K562 (cell line): ENCODE measurements around the gene ZNF48. TPM values are rescaled to one million over a fixed set of nuclear protein-coding genes. Genes with fewer than 3 reads are reported as not detected.

Experiments used
- CBX5 ChIP-seq: IDR thresholded peaks from 2 replicates; pipeline ENCODE4 v1.6.1; 2014; ENCODE audit warnings: low read depth, borderline replicate concordance
- DPF2 ChIP-seq: fragments of 450-650 bp; IDR thresholded peaks from 2 replicates; pipeline ENCODE4 v1.6.1; 2016
- E4F1 ChIP-seq: fragments of 250-450 bp; sonication (Bioruptor Pico); IDR thresholded peaks from 2 replicates; pipeline ENCODE4 v1.5.0; 2021; ENCODE audit warnings: mild to moderate bottlenecking, borderline replicate concordance
- FOSL1 ChIP-seq: fragments of 200-800 bp; sonication (Bioruptor generic); conservative IDR thresholded peaks from 2 replicates; pipeline ENCODE4 v1.6.1; 2016; ENCODE audit warnings: missing genetic modification characterization, missing compliant biosample characterization
- IRF2 ChIP-seq: sonication (generic); formaldehyde crosslinking; IDR thresholded peaks from 2 replicates; pipeline ENCODE4 v1.8.1; 2022; ENCODE audit warnings: mild to moderate bottlenecking, missing genetic modification reagents
- MAFG ChIP-seq: fragments of 450-650 bp; conservative IDR thresholded peaks from 2 replicates; pipeline ENCODE4 v1.6.1; 2016; ENCODE audit warnings: missing genetic modification characterization, missing compliant biosample characterization
- MYC ChIP-seq, 2 experiments: fragments of 250-450 bp in 1 of 2; sonication (Bioruptor Pico) in 1 of 2; IDR thresholded peaks; 2 replicates each; pipeline versions ENCODE4 v1.5.1 to v1.6.1; 2012 to 2021; ENCODE audit warnings: low read depth in 2 of 2, borderline replicate concordance in 1 of 2, improper control_type of control experiment in 1 of 2, low read length in 1 of 2, mild to moderate bottlenecking in 1 of 2, moderate library complexity in 1 of 2
- PYGO2 ChIP-seq: fragments of 450-650 bp; IDR thresholded peaks from 2 replicates; pipeline ENCODE4 v1.6.1; 2016; ENCODE audit warnings: mild to moderate bottlenecking, missing genetic modification characterization, moderate library complexity, missing compliant biosample characterization
- SMAD1 ChIP-seq: fragments of 150-350 bp; IDR thresholded peaks from 2 replicates; pipeline ENCODE4 v1.6.1; 2014; ENCODE audit warnings: low read length, low read depth; ENCODE audit not compliant: partially characterized antibody
- TAL1 ChIP-seq: fragments of 450-650 bp; IDR thresholded peaks from 2 replicates; pipeline ENCODE4 v1.6.1; 2016; ENCODE audit warnings: mild to moderate bottlenecking
- ZFP36 ChIP-seq: fragments of 150-350 bp; IDR thresholded peaks from 2 replicates; pipeline ENCODE4 v1.6.1; 2018; ENCODE audit warnings: low read length, low read depth; ENCODE audit not compliant: partially characterized antibody
- ZNF778 ChIP-seq: fragments of 450-650 bp; formaldehyde crosslinking; IDR thresholded peaks from 2 replicates; pipeline ENCODE4 v1.4.0; 2020; ENCODE audit warnings: mild to moderate bottlenecking, moderate library complexity
- polyA plus RNA-seq, 8 experiments: library from polyadenylated mRNA; depleted of rRNA in 4 of 8; stranded (reverse) in 5 of 8; unstranded in 3 of 8; fragments of >200 nt; fragmentation: Nextera tagmentation in 2 of 8; fragmentation: Illumina TruSeq in 1 of 8; extraction: Ambion mirVana in 2 of 8; extraction: Trizol in 1 of 8; gene quantifications; 2 replicates each; pipeline versions ENCODE4 v1.2.1 to v1.2.3, GENCODE V29; 2011 to 2014; ENCODE audit warnings: inconsistent platforms in 1 of 8, missing spikeins in 1 of 8
- total RNA-seq, 7 experiments: library from RNA; depleted of rRNA in 6 of 7; stranded (reverse); fragments of >200 nt in 6 of 7; fragmentation: Illumina TruSeq in 2 of 7; extraction: Trizol in 2 of 7; gene quantifications; 2 replicates each; pipeline versions ENCODE4 v1.2.1 to v1.2.3, GENCODE V29; 2011 to 2021; ENCODE audit warnings: low replicate concordance in 1 of 7
- TF ChIP-seq, protein P1 (sequence below): sonication (generic); formaldehyde crosslinking; IDR thresholded peaks from 2 replicates; pipeline ENCODE4 v1.8.0; 2023; ENCODE audit warnings: missing genetic modification reagents, mild to moderate bottlenecking, borderline replicate concordance
- TF ChIP-seq, protein P2 (sequence below): fragments of 250-450 bp; sonication (Bioruptor Pico); IDR thresholded peaks from 2 replicates; pipeline ENCODE4 v1.4.0; 2020

The ZNF48 gene
- total and polyA plus RNA-seq, 9 of the 15 experiments (the other 6 are each of a cell fraction or from before 2014, with no cell fraction given): 0.38 to 11.6 (median 4.7) TPM

GRCh38 chr16:30430428-30430970 lies 35.3 kb downstream of the ZNF48 start (continued):
- TF ChIP-seq, protein P1, sequence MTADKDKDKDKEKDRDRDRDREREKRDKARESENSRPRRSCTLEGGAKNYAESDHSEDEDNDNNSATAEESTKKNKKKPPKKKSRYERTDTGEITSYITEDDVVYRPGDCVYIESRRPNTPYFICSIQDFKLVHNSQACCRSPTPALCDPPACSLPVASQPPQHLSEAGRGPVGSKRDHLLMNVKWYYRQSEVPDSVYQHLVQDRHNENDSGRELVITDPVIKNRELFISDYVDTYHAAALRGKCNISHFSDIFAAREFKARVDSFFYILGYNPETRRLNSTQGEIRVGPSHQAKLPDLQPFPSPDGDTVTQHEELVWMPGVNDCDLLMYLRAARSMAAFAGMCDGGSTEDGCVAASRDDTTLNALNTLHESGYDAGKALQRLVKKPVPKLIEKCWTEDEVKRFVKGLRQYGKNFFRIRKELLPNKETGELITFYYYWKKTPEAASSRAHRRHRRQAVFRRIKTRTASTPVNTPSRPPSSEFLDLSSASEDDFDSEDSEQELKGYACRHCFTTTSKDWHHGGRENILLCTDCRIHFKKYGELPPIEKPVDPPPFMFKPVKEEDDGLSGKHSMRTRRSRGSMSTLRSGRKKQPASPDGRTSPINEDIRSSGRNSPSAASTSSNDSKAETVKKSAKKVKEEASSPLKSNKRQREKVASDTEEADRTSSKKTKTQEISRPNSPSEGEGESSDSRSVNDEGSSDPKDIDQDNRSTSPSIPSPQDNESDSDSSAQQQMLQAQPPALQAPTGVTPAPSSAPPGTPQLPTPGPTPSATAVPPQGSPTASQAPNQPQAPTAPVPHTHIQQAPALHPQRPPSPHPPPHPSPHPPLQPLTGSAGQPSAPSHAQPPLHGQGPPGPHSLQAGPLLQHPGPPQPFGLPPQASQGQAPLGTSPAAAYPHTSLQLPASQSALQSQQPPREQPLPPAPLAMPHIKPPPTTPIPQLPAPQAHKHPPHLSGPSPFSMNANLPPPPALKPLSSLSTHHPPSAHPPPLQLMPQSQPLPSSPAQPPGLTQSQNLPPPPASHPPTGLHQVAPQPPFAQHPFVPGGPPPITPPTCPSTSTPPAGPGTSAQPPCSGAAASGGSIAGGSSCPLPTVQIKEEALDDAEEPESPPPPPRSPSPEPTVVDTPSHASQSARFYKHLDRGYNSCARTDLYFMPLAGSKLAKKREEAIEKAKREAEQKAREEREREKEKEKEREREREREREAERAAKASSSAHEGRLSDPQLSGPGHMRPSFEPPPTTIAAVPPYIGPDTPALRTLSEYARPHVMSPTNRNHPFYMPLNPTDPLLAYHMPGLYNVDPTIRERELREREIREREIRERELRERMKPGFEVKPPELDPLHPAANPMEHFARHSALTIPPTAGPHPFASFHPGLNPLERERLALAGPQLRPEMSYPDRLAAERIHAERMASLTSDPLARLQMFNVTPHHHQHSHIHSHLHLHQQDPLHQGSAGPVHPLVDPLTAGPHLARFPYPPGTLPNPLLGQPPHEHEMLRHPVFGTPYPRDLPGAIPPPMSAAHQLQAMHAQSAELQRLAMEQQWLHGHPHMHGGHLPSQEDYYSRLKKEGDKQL: no peak
- TF ChIP-seq PYGO2: no peak
- no peak for TF ChIP-seq MAFG (tag)
- no peak for TF ChIP-seq ZNF778 (CRISPR knock-in tag)
- TF ChIP-seq E4F1 (CRISPR knock-in tag): no peak
- TF ChIP-seq IRF2 (CRISPR knock-in tag): no peak
- 0 out of 2 replicates have a peak, but pooled peaks have one; percentile 34 for TF ChIP-seq DPF2
- TF ChIP-seq, protein P2, sequence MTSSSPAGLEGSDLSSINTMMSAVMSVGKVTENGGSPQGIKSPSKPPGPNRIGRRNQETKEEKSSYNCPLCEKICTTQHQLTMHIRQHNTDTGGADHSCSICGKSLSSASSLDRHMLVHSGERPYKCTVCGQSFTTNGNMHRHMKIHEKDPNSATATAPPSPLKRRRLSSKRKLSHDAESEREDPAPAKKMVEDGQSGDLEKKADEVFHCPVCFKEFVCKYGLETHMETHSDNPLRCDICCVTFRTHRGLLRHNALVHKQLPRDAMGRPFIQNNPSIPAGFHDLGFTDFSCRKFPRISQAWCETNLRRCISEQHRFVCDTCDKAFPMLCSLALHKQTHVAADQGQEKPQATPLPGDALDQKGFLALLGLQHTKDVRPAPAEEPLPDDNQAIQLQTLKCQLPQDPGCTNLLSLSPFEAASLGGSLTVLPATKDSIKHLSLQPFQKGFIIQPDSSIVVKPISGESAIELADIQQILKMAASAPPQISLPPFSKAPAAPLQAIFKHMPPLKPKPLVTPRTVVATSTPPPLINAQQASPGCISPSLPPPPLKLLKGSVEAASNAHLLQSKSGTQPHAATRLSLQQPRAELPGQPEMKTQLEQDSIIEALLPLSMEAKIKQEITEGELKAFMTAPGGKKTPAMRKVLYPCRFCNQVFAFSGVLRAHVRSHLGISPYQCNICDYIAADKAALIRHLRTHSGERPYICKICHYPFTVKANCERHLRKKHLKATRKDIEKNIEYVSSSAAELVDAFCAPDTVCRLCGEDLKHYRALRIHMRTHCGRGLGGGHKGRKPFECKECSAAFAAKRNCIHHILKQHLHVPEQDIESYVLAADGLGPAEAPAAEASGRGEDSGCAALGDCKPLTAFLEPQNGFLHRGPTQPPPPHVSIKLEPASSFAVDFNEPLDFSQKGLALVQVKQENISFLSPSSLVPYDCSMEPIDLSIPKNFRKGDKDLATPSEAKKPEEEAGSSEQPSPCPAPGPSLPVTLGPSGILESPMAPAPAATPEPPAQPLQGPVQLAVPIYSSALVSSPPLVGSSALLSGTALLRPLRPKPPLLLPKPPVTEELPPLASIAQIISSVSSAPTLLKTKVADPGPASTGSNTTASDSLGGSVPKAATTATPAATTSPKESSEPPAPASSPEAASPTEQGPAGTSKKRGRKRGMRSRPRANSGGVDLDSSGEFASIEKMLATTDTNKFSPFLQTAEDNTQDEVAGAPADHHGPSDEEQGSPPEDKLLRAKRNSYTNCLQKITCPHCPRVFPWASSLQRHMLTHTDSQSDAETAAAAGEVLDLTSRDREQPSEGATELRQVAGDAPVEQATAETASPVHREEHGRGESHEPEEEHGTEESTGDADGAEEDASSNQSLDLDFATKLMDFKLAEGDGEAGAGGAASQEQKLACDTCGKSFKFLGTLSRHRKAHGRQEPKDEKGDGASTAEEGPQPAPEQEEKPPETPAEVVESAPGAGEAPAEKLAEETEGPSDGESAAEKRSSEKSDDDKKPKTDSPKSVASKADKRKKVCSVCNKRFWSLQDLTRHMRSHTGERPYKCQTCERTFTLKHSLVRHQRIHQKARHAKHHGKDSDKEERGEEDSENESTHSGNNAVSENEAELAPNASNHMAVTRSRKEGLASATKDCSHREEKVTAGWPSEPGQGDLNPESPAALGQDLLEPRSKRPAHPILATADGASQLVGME (CRISPR knock-in tag): no peak
- TF ChIP-seq SMAD1: no peak
- TF ChIP-seq TAL1: no peak
- no peak for TF ChIP-seq CBX5
- TF ChIP-seq ZFP36: no peak
- no peak for TF ChIP-seq FOSL1 (tag)
- TF ChIP-seq MYC (IDR thresholded peaks at IDR 0.05; ENCODE audit: low read depth, low read length): peak; percentile 93; the same call in 1 of the 2 replicates
- peak; percentile 88 for TF ChIP-seq MYC (CRISPR knock-in tag; IDR thresholded peaks at IDR 0.05; ENCODE audit: borderline replicate concordance, low read depth)
